GM21367 (cell line): ENCODE results near the gene CP.
"Not testable (repeated sequence)": the region's sequence is repeated elsewhere in the genome, so short reads cannot be mapped to it uniquely, and the experiment has no call there.

ENCODE experiments used
- ATAC-seq: cut with Tn5 transposase; IDR thresholded peaks from one replicate; pipeline ENCODE4 v1.9.1; 2021; ENCODE audit not compliant: unreplicated experiment

CP gene

GRCh38 chr3:149221783-149222517, at the start of gene CP:
Gene CP (minus strand): TSS chr3:149221829. CDS start chr3:149221792, 37 bp downstream.
- ATAC-seq: no peak

GRCh38 chr3:149270180-149270579, 48.6 kb upstream of the CP start:
- ATAC-seq: no peak

- no peak for ATAC-seq
Observed at GRCh38 chr3:149269687-149270086, 48.1 kb upstream of the CP start.

GRCh38 chr3:149267565-149267964, 45.9 kb upstream of the CP start:
- ATAC-seq: peak; percentile 79

- ATAC-seq: no peak
Observed at GRCh38 chr3:149266736-149267135, 45.1 kb upstream of the CP start.

GRCh38 chr3:149263856-149264255, 42.2 kb upstream of the CP start:
- ATAC-seq: no peak

GRCh38 chr3:149258714-149259113, 37.1 kb upstream of the CP start:
- no peak for ATAC-seq

GRCh38 chr3:149258298-149258697, 36.7 kb upstream of the CP start:
- no peak for ATAC-seq

- no peak for ATAC-seq
Observed at GRCh38 chr3:149252272-149252671, 30.6 kb upstream of the CP start.

- no peak for ATAC-seq
Observed at GRCh38 chr3:149251186-149251585, 29.6 kb upstream of the CP start.

- ATAC-seq: peak; percentile 49
Observed at GRCh38 chr3:149247929-149248691, 26.5 kb upstream of the CP start.

GRCh38 chr3:149247008-149247710, 25.5 kb upstream of the CP start:
- no peak for ATAC-seq

- peak; percentile 85 for ATAC-seq
Observed at GRCh38 chr3:149245738-149246451, 24.3 kb upstream of the CP start.

GRCh38 chr3:149243540-149243939, 21.9 kb upstream of the CP start:
- no peak for ATAC-seq

- no peak for ATAC-seq
Observed at GRCh38 chr3:149239357-149239936, 17.8 kb upstream of the CP start.

- not testable (repeated sequence) for ATAC-seq
Observed at GRCh38 chr3:149238268-149238667, 16.6 kb upstream of the CP start.

- ATAC-seq: no peak
Observed at GRCh38 chr3:149235599-149236424, 14.2 kb upstream of the CP start.

GRCh38 chr3:149234671-149235245, 13.1 kb upstream of the CP start:
- ATAC-seq: no peak

GRCh38 chr3:149233323-149233722, 11.7 kb upstream of the CP start:
- ATAC-seq: no peak

GRCh38 chr3:149231871-149232270, 10.2 kb upstream of the CP start:
- no peak for ATAC-seq
